Fibroblast of pulmonary artery (primary cell): Measurements from ENCODE around the gene GPR17.
A peak's percentile ranks its signal among the peaks of the same experiment; 100 is the strongest.

ENCODE experiments used
- DNase-seq: peaks from one replicate; pipeline ENCODE4 v3.0.0-alpha.2; 2010; ENCODE audit warnings: low read depth
- H3K4me3 ChIP-seq: replicated peaks from 2 replicates; pipeline ENCODE4 v1.5.1; 2011; ENCODE audit warnings: low read depth, mild to moderate bottlenecking, control low read depth, low read length, moderate library complexity
- CTCF ChIP-seq: IDR thresholded peaks from 2 replicates; pipeline ENCODE4 v1.5.1; 2011; ENCODE audit warnings: mild to moderate bottlenecking, control low read depth, low read length, inconsistent platforms; ENCODE audit errors: missing control alignments

GPR17 gene

GRCh38 chr2:127622561-127623387 lies 23.2 kb upstream of the GPR17 start:
- TF ChIP-seq CTCF: no peak
- no peak for DNase-seq
- H3K4me3 ChIP-seq: no peak overlapping the region

- no peak overlapping the region for H3K4me3 ChIP-seq
- peak; percentile 7 for DNase-seq
- TF ChIP-seq CTCF: no peak
Observed at GRCh38 chr2:127623388-127624319, 22.3 kb upstream of the GPR17 start.

- no peak for DNase-seq
- H3K4me3 ChIP-seq: no peak overlapping the region
- TF ChIP-seq CTCF: no peak
Observed at GRCh38 chr2:127624320-127624755, 21.6 kb upstream of the GPR17 start.

- H3K4me3 ChIP-seq: no peak overlapping the region
- no peak for TF ChIP-seq CTCF
- no peak for DNase-seq
Observed at GRCh38 chr2:127624756-127625571, 21.0 kb upstream of the GPR17 start.

- TF ChIP-seq CTCF: no peak
- H3K4me3 ChIP-seq: no peak overlapping the region
- no peak for DNase-seq
Observed at GRCh38 chr2:127625572-127625951, 20.4 kb upstream of the GPR17 start.

GRCh38 chr2:127626175-127626574 lies 19.8 kb upstream of the GPR17 start:
- DNase-seq: no peak
- no peak for TF ChIP-seq CTCF

More at GRCh38 chr2:127626175-127626574, 19.8 kb upstream of the GPR17 start:
- no peak overlapping the region for H3K4me3 ChIP-seq
